ENCODE results near the gene OR9A4. TPM values are rescaled to one million over a fixed set of nuclear protein-coding genes. Genes with fewer than 3 reads are reported as not detected.

The OR9A4 gene
- total RNA-seq, 6 experiments from 2014 or later: not detected

DNA sequence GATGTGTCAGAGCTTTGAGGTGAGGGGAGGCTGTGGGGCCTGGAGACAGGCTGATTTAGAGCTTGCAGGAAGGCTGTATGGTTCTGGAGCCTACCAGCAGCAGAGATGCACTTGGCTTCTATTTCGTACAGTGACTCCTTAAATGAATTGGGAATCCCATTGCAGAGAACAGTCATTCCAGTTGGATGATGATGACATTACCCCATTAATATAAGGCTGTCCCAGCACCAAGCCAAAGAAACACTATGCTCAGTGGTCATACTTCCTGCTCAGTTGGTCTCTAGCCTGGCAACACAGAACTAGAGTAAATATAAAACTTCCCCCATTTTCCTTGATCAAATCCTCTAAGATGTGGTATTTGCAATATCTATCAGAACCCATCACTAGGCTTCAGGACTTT is 36.3 kb downstream of the OR9A4 start:
- TF ChIP-seq, protein P1, sequence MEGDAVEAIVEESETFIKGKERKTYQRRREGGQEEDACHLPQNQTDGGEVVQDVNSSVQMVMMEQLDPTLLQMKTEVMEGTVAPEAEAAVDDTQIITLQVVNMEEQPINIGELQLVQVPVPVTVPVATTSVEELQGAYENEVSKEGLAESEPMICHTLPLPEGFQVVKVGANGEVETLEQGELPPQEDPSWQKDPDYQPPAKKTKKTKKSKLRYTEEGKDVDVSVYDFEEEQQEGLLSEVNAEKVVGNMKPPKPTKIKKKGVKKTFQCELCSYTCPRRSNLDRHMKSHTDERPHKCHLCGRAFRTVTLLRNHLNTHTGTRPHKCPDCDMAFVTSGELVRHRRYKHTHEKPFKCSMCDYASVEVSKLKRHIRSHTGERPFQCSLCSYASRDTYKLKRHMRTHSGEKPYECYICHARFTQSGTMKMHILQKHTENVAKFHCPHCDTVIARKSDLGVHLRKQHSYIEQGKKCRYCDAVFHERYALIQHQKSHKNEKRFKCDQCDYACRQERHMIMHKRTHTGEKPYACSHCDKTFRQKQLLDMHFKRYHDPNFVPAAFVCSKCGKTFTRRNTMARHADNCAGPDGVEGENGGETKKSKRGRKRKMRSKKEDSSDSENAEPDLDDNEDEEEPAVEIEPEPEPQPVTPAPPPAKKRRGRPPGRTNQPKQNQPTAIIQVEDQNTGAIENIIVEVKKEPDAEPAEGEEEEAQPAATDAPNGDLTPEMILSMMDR (IDR thresholded peaks at IDR 0.05): no peak
- no peak for TF ChIP-seq POLR2A (IDR thresholded peaks at IDR 0.05)
- ATAC-seq (no peak), DNase-seq (no peak)

DNA sequence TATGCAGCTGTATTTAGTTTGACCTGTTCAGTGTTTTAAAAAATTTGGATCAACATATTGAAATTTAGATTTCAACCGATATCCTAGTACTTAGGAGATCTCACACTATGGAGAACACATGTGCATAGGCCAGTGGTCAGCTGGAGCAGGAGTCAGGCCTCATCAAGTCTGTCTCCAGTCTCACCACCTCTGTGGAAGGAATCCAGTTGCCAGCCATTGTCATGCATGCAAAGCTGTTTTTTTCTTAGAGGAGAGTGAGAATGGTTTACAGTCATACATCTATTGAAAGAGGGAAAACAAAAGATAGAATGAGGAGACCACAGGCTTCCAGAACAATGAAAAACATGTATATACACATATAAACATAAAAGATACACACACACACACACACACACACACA is 38.1 kb downstream of the OR9A4 start:
- intact Hi-C loops (cut with DNase I): no loop called here
- ATAC-seq (no peak), DNase-seq (no peak)
- 62% methylated on average over 1 of the region's 1 CpG for WGBS (ENCODE audit: insufficient coverage, low coverage, low lambda C conversion rate, missing lambda C conversion rate)
- H3K4me3 ChIP-seq: no peak overlapping the region
- H3K27me3 ChIP-seq: no peaks in the 10 kb centered on the region
- TF ChIP-seq, protein P1 (IDR thresholded peaks at IDR 0.05): no peak
- no peak for TF ChIP-seq POLR2A (IDR thresholded peaks at IDR 0.05)
- no peak overlapping the region for H3K27ac ChIP-seq
- H3K36me3 ChIP-seq: no peaks in the 10 kb centered on the region
- H3K4me1 ChIP-seq: no peaks in the 10 kb centered on the region
- H3K9me3 ChIP-seq: no peaks in the 10 kb centered on the region

More for the DNA sequence above, 36.3 kb downstream of the OR9A4 start:
- intact Hi-C loops (cut with DNase I): no loop called here
- 71% methylated on average over 1 of the region's 1 CpG for WGBS (ENCODE audit: insufficient coverage, low coverage, low lambda C conversion rate, missing lambda C conversion rate)
- no peak overlapping the region for H3K27ac ChIP-seq
- H3K27me3 ChIP-seq: no peaks in the 10 kb centered on the region
- H3K9me3 ChIP-seq: no peaks in the 10 kb centered on the region
- H3K4me3 ChIP-seq: no peak overlapping the region
- no peaks in the 10 kb centered on the region for H3K4me1 ChIP-seq
- H3K36me3 ChIP-seq: no peaks in the 10 kb centered on the region

DNA sequence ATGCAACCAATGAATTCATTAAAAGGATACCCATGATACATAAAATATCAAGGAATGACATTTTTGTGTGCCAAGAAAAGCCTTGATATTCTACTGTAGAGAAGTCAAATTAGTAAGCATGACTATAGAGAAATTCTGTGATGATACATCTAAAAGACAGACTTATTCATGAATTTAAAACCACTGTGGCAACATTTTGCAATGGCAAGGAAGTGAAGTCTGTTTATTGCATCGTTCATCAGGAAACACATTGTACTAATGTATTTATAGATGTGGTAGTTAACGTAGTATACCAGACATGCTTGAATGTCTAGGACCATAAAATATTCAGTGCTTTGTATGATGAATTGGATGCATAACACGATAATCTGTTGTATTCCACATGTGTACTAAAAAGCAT is 39.9 kb downstream of the OR9A4 start:
- no peak overlapping the region for H3K4me3 ChIP-seq
- H3K27ac ChIP-seq: no peak overlapping the region
- ATAC-seq: no peak
- TF ChIP-seq POLR2A (IDR thresholded peaks at IDR 0.05): no peak
- TF ChIP-seq, protein P1 (IDR thresholded peaks at IDR 0.05): no peak
- H3K4me1 ChIP-seq: no peaks in the 10 kb centered on the region
- intact Hi-C loops (cut with DNase I): no loop called here
- no peaks in the 10 kb centered on the region for H3K9me3 ChIP-seq
- 26% methylated on average over 3 of the region's 3 CpGs for WGBS (ENCODE audit: insufficient coverage, low coverage, low lambda C conversion rate, missing lambda C conversion rate)
- no peak for DNase-seq
- H3K36me3 ChIP-seq: no peaks in the 10 kb centered on the region
- H3K27me3 ChIP-seq: no peaks in the 10 kb centered on the region

DNA sequence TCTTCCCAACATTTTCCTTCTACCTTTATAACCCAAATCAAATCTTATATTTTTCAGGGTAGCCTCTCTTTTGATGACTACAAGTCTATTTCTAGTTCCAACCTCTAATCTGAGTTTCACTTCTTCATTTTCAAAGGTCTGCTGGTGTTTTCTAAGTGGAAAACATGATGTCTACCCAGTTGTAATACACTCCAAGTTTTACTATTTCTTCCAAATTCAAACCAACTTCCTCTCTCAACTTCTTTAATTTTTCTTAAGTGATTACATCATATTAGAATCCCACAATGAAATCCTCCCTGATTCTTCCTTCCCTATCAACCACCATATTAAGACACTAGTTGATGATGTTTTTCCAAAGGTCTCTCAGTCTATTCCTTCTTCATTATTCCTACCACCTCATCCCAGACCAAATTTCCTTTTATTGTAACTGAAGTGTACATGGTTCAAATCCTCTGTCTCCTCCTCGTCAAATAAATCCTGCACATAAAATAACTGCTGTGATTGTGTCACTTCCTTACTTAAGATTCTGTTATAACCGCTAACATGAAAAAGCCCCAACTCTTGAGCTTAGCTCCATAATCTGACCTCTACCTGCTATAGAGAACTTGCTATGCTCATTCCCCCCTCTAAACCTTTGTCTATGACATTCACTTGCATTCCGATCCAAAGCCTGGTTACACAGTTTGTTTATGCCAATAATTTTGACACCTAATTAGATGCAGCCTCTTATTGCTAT is 44.7 kb downstream of the OR9A4 start:
- no peak overlapping the region for H3K4me3 ChIP-seq
- H3K36me3 ChIP-seq: no peaks in the 10 kb centered on the region
- no peaks in the 10 kb centered on the region for H3K27me3 ChIP-seq
- TF ChIP-seq, protein P1 (IDR thresholded peaks at IDR 0.05): no peak
- TF ChIP-seq POLR2A (IDR thresholded peaks at IDR 0.05): no peak
- H3K4me1 ChIP-seq: no peaks in the 10 kb centered on the region
- DNase-seq (no peak), ATAC-seq (peak in 3 of 4 donors; percentile 26 to 48 (median 34))
- H3K9me3 ChIP-seq: no peaks in the 10 kb centered on the region
- 58% methylated on average over 3 of the region's 3 CpGs for WGBS (ENCODE audit: insufficient coverage, low coverage, low lambda C conversion rate, missing lambda C conversion rate)
- intact Hi-C loops (cut with DNase I): no loop called here
- H3K27ac ChIP-seq: no peak overlapping the region

Other genes with a start within 250 kb of the OR9A4 start
- 10 to 100 TPM; 24.4 to 30.8 (median 26.3) TPM for gene DENND11, start 214.2 kb upstream of the OR9A4 start, total RNA-seq
- not detected for gene WEE2, start 208.0 kb upstream of the OR9A4 start, total RNA-seq
- 100 to 1,000 TPM in 1 of 6 experiments, 10 to 100 TPM in 5; 38.6 to 115 (median 48.8) TPM for gene SSBP1, start 178.0 kb upstream of the OR9A4 start, total RNA-seq
- gene TAS2R3, start 152.3 kb upstream of the OR9A4 start, total RNA-seq: 1 to 10 TPM in 1 of 6 experiments, under 1 TPM in 5; 0.31 to 3.5 (median 0.55) TPM
- gene TAS2R4, start 139.7 kb upstream of the OR9A4 start, total RNA-seq: under 1 TPM; 0.32 to 0.74 (median 0.52) TPM
- under 1 TPM in 5 of 6 experiments, not detected in 1; 0.43 to 0.68 (median 0.51) TPM for gene TAS2R5, start 126.2 kb upstream of the OR9A4 start, total RNA-seq
- not detected for gene PRSS37, start 74.9 kb upstream of the OR9A4 start, total RNA-seq
- gene CLEC5A, start 30.6 kb downstream of the OR9A4 start, total RNA-seq: 1 to 10 TPM in 1 of 6 experiments, under 1 TPM in 4, not detected in 1; 0.27 to 1.2 (median 0.92) TPM
- not detected for gene TAS2R38, start 57.4 kb downstream of the OR9A4 start, total RNA-seq
- 10 to 100 TPM in 1 of 6 experiments, 1 to 10 TPM in 2, under 1 TPM in 3; 0.68 to 15.7 (median 1.0) TPM for gene MGAM, start 79.5 kb downstream of the OR9A4 start, total RNA-seq
- gene MGAM2, start 195.3 kb downstream of the OR9A4 start, total RNA-seq: 1 to 10 TPM in 1 of 6 experiments, under 1 TPM in 5; 0.09 to 4.4 (median 0.25) TPM

All from right lobe of liver (tissue), 6 donors.